Erythroblast (primary cell): ENCODE measurements around the gene ZNFX1.

Experiments used
- GATA1 ChIP-seq: IDR thresholded peaks from 2 replicates; pipeline ENCODE4 v1.6.1; 2011; ENCODE audit warnings: low read depth, mild to moderate bottlenecking, control low read depth, low read length, moderate library complexity
- POLR2A ChIP-seq: IDR thresholded peaks from 2 replicates; pipeline ENCODE4 v1.6.1; 2011; ENCODE audit warnings: mild to moderate bottlenecking, low read length

GRCh38 chr20:49225896-49226295 lies 52.0 kb downstream of the ZNFX1 start:
- TF ChIP-seq POLR2A (no peak), GATA1 (no peak)
